ENCODE data around the gene PRKAB1. TPM values are rescaled to one million over a fixed set of nuclear protein-coding genes. Genes with fewer than 3 reads are reported as not detected.
"Not testable (repeated sequence)": the region's sequence is repeated elsewhere in the genome, so short reads cannot be mapped to it uniquely, and the experiment has no call there.

Gene PRKAB1
- polyA plus RNA-seq, 3 donors = 64.2 to 105 (median 82.5) TPM

DNA sequence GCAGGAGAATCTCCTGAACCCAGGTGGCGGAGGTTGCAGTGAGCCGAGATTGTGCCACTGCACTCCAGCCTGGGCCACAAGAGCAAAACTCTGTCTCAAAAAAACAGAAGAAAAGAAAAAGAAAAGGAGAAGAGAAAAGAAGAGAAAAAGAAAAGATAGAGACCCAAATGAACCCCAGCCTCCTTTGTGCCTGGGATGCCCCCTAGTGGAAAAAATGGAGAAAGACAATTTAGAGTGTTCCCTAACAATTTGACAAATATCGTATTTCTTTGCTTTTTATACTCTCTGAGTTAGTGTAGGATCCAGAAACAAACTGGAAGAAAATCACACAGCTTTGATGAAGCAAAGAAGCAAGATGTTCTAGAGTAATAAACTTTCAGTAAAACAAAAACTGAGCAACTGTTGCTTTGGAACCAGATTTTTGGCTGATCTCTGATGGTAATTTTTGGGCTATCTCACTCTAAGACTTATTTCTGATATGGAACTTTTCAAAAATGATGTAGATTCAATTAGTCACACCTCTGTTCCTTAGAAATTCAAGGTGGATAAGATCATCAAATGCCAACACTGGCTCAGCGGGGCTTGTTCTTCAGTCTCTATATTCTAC lies 18.6 kb upstream of the PRKAB1 start:
- DNase-seq (ENCODE audit: extremely low read depth in 1 of 11, low read depth in 9 of 11, low spot score in 4 of 11) = no peak

DNA sequence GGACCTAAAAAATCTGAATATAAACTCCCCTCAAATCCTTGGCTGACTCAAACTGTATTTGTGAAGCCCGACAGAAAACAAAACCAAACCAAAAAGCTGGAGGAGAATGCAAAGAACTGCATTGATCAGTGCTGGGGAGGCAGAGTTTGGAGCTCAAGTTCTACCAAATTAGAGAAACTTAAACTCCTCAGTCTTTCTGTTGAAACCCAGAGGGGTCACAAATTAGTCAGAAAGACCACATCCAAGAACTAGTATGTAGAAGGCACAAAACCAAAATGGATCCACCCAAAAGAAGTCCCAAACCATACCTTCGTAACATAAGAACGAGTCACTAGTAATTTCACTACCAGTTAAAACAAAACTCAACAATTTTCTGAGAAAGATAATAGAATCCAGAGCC lies 15.3 kb upstream of the PRKAB1 start:
- DNase-seq (ENCODE audit: extremely low read depth in 1 of 11, low read depth in 9 of 11, low spot score in 4 of 11) = no peak

DNA sequence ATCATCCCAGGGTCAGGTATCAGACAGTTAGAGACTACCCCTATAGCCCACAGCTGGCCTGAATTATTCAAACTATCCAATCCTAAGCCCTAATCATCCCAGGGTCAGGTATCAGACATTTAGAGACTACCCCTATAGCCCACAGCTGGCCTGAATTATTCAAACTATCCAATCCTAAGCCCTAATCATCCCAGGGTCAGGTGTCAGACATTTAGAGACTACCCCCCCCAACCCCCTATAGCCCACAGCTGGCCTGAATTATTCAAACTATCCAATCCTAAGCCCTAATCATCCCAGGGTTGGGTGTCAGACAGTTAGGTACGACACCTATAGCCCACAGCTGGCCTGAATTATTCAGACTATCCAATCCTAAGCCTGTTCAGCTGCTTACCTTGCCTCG lies 10.9 kb upstream of the PRKAB1 start:
- DNase-seq (ENCODE audit: extremely low read depth in 1 of 11, low read depth in 9 of 11, low spot score in 4 of 11) = not testable (repeated sequence)

DNA sequence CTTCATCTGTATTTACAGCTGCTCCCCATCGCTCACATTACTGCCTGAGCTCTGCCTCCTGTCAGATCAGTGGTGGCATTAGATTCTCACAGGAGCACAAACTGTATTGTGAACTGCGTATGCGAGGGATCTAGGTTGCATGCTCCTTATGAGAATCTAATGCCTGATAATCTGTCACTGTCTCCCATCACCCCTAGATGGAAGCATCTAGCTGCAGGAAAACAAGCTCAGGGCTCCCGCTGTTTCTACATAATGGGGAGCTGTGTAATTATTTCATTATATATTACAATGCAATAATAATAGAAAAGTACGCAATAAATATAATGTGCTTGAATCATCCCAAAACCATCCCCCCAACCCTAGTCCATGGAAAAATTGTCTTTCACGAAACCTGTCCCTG lies 9.8 kb upstream of the PRKAB1 start:
- not testable (repeated sequence) for DNase-seq (ENCODE audit: extremely low read depth in 1 of 11, low read depth in 9 of 11, low spot score in 4 of 11)

- DNase-seq (ENCODE audit: extremely low read depth in 1 of 11, low read depth in 9 of 11, low spot score in 4 of 11) = no peak
Measured at GRCh38 chr12:119659289-119659897, 8.5 kb upstream of the PRKAB1 start.

DNA sequence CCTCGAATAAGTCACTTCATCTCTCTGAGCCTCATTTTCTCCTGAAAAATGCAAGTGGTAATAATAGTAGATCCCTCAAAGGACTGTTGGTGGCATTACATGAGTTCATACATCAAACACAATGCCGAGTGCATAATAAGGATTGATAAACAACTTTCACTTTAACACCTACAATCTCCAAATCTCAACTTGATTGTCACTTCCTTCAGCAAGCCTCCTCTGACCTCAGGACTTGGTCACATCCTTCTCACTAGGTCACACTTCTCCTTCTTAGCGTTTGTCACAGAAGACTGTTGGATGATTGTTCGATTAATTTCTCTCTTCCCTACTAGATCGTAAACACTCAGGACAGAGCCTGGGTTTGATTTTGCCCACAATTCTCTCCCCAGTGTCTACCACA lies 7.9 kb upstream of the PRKAB1 start:
- DNase-seq (ENCODE audit: extremely low read depth in 1 of 11, low read depth in 9 of 11, low spot score in 4 of 11) = no peak

GRCh38 chr12:119661882-119662281 lies 6.1 kb upstream of the PRKAB1 start:
- no peak for DNase-seq (ENCODE audit: extremely low read depth in 1 of 11, low read depth in 9 of 11, low spot score in 4 of 11)

- DNase-seq (ENCODE audit: extremely low read depth in 1 of 11, low read depth in 9 of 11, low spot score in 4 of 11) = no peak
Measured at GRCh38 chr12:119664642-119665041, 3.3 kb upstream of the PRKAB1 start.

DNA sequence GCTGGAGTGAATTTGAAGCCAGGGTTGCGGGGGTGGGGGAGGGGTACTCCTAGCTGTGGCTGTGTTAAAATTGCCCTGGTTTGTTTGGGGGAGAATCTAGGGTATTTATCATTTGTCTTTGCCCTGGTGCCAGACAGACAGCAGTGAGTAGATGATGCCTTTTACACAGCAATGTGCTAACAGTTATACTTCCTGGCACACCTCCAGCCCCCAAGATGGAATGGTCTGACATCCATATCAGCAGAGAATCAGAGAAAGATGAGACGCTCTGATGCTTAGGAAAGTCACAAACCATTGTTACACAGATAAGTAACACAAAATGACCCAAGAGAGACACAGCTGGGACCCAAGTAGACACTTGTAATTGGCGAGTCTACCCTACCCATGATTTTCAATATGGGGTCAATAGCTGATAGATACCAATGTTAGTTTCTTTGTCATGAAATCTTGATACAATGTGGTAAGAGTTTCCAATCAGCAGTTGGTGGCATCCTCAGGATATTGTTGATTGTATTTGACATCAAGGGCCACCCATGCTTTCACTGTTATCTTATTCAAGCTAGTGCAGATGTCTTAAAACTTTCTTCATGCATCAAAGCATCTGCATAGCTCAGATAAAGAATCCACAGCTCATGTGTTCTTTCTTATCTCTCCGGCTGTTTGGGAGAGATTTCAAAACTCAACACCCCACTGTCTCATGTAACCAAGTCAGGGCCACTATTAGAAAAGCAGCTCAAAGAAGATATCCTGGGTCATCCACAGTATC lies 2.6 kb upstream of the PRKAB1 start:
- DNase-seq (ENCODE audit: extremely low read depth in 1 of 11, low read depth in 9 of 11, low spot score in 4 of 11) = no peak

- no peak for DNase-seq (ENCODE audit: extremely low read depth in 1 of 11, low read depth in 9 of 11, low spot score in 4 of 11)
Measured at GRCh38 chr12:119666226-119666795, 1.6 kb upstream of the PRKAB1 start.

DNA sequence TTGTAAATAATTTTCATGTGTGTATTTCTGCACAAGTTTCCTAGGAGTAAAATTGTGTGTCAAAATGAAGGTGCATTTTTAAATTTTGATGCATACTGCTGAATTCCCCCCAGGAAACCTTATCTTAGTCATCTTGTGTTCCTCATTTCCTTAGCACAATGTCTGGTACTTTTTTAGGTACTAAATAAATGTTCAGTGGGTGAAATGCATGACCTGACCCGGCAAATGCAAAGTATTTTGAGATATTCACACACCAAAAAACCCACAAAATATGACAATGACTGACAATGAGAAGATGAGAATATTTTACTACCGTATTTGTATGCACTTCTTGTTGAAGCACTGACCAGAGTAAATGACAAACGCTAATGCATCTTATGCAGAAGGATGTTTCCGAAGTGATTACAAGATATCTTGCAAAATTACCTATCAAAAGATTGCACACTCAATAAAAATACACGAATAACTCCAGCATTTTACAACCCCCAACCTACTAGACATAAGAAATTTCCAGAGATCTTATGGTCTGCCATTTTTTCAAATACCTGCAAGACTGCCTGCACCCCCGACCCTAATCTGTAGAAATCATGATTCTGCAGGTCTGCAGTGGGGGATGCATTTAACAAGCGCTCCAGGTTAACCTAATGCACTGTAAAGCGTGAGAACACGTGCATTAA lies 895 bp upstream of the PRKAB1 start:
- DNase-seq (ENCODE audit: extremely low read depth in 1 of 11, low read depth in 9 of 11, low spot score in 4 of 11) = no peak

- DNase-seq (ENCODE audit: extremely low read depth in 1 of 11, low read depth in 9 of 11, low spot score in 4 of 11) = no peak
Measured at GRCh38 chr12:119668324-119668841, 450 bp downstream of the PRKAB1 start.

- DNase-seq (ENCODE audit: extremely low read depth in 1 of 11, low read depth in 9 of 11, low spot score in 4 of 11) = no peak
Measured at GRCh38 chr12:119669744-119670472, 2.0 kb downstream of the PRKAB1 start.

- no peak for DNase-seq (ENCODE audit: extremely low read depth in 1 of 11, low read depth in 9 of 11, low spot score in 4 of 11)
Measured at GRCh38 chr12:119671070-119671469, 3.1 kb downstream of the PRKAB1 start.

DNA sequence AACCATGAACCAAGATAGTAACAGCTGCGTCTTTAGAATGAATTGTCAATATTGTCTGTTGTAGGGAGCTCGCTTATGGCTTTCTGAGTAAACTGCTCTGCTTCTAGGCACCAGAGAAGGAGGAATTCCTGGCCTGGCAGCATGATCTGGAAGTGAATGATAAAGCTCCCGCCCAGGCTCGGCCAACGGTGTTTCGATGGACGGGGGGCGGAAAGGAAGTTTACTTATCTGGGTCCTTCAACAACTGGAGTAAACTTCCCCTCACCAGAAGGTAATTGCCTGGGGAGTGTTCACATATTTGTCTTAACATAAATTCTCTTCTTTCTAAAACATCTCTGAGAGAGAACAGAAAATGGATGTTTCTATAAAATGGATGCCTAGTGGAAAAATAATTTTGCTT lies 4.3 kb downstream of the PRKAB1 start:
- no peak for DNase-seq (ENCODE audit: extremely low read depth in 1 of 11, low read depth in 9 of 11, low spot score in 4 of 11)

DNA sequence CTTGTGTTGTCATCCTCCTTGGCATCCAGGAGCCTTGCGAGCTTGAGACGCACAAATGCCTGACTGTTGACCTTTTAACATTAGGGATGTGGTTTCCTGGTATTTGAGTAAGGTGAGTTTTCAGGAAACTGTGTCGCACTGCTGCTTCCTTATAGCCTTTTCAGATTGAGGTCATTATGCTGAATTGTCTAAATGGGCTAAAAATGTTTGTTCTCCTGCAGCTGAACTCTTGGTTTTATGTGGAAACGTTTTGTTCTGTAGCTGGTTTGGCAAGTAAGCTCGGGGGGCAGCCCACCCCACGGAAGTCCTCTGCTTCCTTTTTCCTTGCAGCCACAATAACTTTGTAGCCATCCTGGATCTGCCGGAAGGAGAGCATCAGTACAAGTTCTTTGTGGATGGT lies 5.7 kb downstream of the PRKAB1 start:
- peak in 1 of 11 donors; percentile 48 for DNase-seq (ENCODE audit: extremely low read depth in 1 of 11, low read depth in 9 of 11, low spot score in 4 of 11)

DNA sequence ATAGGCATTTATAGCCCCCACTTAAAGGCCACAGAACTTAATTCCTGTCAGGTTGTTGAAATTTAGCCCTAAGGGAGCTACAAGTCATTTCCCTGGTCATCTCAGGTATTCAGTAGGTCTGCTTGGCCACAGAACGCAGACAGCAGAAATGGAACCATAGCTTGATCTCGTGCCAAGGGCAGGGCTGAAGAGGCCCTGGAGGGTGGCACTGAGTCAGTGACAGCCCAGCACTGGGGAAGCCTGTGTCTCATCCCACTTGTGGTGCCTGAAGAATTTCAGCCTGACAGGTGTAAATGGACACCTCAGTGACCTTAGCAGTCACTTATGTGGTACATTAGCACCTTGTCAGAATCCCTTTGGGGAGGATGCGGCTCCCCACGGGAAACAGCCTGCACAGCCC lies 6.6 kb downstream of the PRKAB1 start:
- DNase-seq (ENCODE audit: extremely low read depth in 1 of 11, low read depth in 9 of 11, low spot score in 4 of 11) = no peak

DNA sequence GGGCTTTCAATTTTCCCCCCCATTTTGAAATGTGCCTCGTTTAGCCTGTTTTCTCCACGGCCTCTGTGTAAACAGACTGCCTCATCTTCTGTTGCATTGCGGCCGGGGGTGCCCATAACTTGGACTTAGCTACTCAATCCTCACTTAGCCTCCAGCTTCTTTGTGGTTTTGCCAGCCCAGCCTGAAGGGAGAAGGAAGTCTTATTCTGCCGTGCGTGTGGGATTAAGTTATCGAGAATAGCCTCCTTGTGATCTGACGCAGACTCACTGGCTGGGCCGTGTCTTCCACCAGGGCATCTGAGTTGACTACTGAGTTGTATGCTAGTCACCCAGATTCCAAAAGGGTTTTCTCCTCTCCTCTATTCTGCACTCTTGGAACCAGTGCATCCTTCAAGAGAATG lies 8.1 kb downstream of the PRKAB1 start:
- DNase-seq (ENCODE audit: extremely low read depth in 1 of 11, low read depth in 9 of 11, low spot score in 4 of 11) = no peak

GRCh38 chr12:119676573-119676972 lies 8.6 kb downstream of the PRKAB1 start:
- no peak for DNase-seq (ENCODE audit: extremely low read depth in 1 of 11, low read depth in 9 of 11, low spot score in 4 of 11)

Measured in renal cortex interstitium (tissue), 11 donors.